ENCODE data around the gene AKT1S1.

AKT1S1 gene

DNA sequence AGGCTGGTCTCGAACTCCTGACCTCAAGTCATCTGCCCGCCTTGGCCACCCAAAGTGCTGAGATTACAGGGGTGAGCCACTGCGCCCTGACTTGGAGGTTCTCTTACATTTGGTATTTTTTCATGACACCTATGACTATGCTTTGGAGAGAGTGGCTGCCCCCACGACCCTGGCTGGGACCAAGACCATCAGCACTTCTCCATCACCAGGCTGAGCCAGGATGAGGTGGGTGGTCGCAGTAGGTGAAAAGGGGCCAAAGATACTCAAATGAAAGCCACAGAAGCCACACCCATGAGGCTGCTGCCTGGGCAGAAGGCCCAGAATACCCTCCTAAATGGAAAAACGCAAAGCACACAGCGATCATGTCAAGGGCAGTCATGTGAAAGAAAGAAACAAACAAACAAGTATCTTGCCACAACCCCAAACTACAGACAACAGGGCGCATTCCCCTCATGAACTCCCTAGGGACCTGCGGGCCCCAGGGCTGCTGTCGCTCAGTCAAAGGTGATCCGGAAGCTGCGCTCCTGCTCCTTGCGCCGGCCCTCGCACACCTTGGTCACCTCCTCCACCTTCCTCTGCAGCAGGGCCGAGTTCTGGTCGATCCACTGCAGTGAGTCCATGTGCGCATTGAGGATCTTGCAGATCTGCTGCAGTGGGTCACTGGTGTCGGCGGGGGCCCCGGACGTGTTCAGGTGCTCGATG, 30.7 kb upstream of the AKT1S1 start:
- no peak for DNase-seq

DNA sequence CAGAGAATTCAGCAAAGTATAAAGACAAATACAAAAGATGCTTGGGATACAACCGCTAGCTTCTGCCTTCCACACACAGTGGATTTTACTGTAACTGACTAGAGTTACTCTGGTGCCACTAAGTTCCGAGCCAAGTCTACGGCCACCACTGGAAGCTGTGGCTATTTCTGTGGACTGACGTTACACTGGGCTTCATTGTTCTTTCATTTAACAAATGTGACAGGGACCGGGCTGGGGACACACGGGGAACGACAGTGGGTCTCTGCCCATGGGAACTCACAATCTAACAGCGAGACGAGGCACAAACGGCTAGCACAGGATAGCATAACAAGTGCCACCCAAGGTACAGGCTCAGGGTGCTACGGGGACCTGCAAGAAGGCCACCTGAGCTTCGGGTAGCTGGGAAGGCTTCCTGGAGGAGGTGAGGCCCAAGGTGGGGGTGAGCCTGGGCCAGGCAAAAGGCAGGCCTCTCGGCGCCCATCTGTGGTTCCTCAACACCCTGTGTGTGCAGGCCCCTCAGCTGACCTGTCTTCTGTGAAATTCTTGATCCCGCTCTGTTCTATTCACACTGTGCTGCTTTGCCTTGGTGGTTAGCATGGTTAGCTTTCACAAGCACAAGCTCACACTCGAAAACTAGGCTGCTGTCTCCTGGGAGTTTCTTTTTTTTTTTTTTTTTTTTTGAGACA, 29.9 kb upstream of the AKT1S1 start:
- DNase-seq, result no peak

DNA sequence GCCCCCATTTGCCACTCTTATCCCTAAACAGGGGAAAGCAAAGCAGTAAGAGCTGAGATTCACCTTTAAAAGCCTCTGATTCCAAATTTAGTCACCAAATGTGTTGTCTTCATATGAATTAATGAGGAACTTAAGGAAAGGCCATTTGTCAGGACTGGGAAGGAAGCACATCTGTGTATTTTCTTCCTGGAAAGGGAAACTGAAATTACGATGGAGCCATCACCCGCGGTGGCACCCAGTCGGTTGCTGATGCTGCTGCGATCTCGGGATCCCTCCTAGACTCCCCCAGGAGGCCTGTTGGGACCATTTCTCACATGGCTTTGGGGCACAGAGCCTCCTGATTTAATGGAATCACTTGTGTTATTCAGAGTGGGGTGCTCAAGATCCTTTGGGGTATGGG, 27.0 kb upstream of the AKT1S1 start:
- DNase-seq, result no peak

DNA sequence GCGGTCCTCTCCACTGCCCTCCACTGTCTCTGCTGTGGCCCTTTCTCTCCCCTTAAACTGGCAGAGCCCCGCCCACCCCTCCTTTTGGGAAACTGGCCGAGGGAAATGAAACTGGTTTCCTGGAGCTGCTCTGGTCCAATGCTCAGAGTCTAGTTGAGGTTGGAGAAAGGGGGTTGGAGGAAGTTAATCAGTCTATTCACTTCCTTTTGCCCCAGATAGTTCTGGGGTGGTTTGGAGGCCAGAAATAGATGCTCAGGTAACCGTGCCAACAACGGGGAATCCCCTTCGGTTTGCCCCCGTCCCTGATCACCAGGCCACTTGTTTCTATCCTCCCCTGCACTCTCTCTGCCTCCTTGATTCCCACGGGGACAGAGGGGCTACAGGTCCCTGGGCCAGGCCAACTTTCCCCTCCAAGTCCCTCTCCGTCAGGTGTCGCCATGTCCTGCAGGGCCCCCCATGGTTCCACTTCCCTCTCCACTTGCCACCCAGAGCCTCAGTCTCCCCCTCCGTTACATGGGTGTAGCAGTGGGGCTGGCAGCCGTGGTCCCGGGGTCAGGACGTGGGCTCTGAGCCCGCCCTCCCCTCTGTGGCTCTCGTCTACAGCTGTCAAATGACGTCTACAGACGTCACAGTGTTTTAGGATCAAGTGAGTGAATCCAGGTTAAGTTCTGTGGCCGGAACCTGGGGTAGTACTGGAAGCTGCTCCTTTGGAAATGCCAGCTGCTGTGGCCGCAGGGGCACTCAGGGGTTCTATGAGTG, 19.9 kb upstream of the AKT1S1 start, which contains the start of gene IL4I1:
Gene IL4I1, minus strand, starts transcription at position 25 of the 759 bp plus-strand sequence. CDS start 727 bp downstream, outside the sequence.
- no peak for DNase-seq

DNA sequence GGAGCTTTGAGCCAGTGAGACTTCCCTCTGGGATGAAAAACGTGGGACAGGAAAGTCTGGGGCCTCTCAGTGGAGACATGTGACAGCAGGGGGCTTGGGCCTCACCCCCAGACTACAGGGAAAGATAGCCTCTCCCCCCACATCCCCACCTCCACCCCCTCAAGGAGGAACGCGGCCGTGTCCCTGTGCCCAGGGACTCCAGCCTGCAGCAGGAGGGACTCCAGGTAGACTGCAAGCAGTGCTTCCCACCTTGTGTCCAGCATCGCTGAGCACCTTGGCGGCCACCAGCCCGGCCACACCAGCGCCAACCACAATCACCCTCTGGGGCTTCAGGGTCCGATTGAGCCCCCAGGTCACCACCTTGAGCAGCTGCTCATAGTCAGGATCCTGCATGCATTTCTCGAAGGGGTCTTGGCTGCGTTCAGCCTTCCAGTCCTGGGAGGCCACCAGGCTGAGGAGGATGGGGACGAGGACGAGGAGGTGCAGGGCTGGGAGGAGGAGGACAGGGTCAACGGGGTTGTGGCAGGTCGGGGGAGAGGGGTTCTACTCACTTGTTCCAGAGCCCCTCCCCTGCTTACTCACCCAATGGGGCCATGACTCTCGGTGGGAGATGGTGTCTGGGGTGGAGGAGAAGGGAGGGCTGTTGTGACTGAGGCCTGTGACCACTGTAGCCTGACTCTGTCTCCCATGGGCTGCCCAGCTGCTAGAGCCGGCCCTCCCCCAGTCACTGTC, 18.6 kb upstream of the AKT1S1 start:
- no peak for DNase-seq

DNA sequence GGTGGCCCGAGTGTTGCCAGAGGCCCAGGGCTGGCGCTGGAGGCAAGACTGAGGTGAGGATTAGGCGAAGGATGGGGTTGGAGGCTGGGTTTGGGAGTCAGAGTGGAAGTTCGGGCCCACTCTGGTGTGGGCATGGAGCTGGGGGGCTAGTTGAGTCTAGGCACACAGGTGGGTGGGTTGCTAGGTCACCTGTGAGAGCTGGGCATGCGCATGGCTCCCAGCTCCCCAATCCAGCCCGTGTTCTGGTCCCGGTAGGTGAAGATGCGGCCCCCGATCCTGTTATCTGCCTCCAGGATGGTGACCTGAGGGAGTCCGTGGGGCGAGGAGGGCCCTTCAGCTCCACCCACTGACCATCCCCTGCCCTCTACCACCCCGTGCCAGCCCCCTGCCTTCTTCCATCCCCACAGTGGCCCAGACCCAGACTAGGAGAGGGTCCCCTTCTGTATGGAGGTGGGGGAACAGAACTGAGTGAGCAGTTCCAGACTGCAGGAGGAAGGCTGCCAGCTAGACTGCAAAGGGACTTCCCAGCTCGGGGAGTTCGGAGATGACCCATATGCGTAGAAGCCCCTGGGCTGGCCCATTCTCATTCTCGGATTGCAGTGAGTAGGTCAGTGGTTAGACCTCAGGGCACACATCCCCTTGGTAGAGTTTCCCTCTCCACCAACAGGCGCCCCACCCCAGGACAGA, 17.9 kb upstream of the AKT1S1 start:
- no peak for DNase-seq

DNA sequence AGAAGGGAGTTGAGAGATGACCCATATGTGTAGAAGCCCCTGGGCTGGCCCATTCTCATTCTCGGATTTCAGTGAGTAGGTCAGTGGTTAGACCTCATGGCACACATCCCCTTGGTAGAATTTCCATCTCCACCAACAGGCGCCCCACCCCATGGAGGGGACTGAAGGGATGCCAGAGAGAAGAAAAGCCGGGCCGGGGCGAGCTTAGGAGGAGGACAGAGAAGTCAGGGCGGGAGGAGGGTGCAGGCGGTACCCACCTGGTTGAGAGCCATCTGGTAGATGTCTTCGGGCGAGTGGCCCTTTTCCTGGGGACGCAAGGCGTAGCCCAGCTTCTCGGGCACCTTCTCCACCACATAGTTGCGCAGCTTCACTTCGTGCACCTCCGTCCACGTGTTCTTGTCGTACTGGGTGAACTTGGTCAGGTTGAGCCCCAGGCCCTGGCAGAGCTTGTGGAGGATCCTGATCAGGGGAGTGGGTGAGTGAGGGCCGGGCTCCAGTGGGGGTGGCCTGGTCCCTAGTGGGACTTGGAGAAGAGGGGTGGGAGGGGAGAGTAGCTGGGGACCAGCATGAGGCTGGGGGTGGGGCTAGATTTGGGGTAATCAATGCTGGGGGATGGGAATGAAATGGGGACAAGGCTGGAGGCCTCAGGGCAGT, 17.0 kb upstream of the AKT1S1 start:
- DNase-seq, result no peak

DNA sequence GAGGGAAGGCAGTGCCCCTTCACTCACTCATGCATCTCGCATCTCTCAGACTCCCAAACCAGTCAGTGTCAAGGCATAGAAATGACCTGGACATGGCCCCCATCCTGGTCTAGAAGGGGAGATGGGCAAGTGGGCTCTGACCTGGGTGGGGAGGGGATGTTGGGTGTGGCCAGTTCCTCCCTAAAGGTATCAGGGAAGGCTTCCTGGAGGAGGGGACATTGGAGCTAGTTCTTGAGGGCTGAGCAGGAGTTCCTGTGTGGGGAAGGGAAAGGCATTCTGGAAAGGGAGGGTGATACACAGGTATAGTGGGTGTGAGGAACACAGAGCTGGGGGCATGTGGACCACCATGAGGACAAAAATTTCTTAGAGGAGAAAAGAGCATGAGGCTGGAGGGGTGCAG, 15.6 kb upstream of the AKT1S1 start:
- DNase-seq, result no peak

DNA sequence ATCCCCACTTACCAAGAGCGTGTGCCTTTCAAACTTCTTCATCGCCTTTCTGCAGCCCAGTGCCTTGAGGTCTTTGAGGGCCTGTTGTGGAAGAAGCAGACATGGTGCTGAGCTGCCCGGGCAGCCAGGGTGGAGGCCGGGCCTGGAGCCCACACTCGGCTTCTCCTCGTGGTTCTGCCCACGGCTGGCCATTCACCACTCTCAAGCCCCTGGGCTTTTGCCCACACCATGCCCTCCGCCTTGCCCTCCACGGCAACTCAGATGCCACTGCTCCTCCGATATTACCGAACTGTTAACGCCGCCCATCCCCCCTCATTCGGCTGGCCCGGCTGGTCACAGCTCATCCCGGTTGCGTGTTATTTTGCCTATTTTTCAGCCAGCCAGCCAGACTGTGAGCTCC, 14.2 kb upstream of the AKT1S1 start:
- no peak for DNase-seq

DNA sequence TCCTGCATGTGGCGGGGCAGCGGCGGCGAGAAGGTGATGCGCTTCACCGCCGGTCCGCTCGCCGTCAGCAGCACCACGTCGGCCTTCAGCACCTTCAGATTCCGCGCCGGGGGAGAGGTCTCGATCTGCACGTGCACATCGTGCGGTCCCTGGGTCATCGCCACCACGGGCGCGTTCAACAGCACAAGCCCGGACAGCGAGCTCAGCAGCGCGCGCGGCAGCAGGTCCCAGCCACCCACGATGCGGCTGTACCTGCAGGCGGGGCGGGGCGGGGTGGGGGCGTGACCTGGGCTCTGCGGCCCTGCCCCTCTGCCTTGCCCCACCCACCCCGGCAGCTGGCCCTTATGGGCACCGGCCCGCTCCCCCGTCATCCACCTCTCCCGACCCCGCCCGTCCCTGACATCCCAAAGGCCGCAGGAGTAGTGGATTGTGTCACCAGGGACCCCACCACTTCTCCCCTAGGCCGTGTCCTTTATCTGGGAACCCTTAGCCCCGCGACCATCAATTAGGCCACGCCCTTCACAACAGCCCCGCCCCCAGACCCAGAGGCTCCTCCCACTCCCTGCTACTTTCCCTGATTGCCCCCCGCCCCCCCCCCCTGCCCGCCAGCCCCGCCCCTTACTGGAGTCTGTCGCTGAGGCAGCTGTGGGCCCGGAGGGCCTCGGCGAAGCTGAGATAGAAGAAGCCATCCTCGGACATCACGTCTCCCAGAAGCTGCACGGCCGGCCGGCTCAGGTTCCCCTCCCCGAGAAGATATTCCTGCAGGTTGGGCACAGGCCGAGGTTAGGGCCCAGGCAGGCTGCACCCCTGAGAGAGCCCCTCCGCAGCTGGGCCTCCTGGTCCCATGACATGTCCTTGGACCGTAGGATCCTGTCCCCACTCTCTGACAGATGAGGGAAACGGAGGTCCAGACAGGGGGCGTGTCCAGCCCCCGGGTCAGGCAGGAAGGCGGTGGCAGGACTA, 13.5 kb upstream of the AKT1S1 start:
- peak; percentile 13 for DNase-seq

DNA sequence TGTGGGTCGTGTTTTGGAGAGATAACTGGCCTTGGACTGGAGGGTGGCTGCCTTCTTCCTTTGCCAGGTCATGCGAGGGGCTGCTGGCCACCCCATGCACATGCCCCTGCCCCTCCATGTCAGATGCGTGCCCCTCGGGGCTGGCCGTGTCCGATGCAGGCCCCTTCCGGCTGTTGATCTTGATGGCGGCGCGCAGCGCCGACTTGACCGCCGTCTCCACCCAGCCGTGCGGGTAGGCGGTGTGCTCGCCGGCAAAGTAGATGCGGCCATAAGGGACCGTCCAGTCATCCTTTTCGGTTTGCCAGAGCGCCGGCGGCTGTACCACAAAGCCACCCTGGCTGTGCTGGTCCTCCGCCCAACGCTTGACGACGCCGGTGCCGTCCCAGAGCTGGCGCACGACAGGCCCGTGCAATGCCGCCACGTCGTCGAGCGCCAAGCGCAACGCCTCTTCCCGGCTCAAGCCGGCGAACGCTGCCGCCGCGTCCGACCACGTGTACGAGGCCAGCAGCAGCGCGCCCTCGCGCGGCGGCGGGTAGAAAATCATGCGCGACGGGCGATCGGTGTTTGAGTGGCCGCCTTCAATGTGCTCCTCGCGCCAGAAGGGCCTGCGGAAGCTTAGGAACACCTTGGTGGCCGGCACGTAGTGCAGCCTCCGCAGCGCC, 12.7 kb upstream of the AKT1S1 start:
- peak; percentile 74 for DNase-seq

DNA sequence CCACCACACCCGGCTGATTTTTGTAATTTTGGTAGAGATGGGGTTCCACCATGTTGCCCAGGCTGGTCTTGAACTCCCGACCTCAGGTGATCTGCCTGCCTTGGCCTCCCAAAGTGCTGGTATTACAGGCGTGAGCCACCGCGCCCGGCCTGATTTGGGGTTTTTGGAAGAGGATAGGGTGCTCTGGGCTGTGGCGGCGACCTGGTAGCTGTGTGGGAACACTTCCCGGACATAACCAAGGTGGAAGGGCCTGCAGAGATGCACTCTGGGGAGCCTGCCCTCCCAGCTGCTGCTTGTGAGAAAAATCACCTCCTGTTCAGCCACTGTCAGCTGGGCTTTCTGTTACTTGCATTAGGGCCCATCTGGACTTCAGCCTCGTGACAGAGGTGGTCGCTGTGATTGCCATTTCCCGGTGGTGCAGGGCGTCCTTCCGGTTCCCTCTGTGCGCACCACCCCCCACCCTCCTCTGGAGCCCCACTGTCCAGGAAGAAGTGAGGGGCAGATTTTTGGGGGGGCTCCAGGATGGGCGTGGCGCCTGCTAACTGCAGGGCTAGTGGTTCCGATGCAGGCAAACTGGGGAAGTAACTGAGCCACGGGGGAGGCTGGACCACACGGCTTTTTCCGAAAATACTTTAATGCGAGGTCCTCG, 12.0 kb upstream of the AKT1S1 start:
- no peak for DNase-seq

DNA sequence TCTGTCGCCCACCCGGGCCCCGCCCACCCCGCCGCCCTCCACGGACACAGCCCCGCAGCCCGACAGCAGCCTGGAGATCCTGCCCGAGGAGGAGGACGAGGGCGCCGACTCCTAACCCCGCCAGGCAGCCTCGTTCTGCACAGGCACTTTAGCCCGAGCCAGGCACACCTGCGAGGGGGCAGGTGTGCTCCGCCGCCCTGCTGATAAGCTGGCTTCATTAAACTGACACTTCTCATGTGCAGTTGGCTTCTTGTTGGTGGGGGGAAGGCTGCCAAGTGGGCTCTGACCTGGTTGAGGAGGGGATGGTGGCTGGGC, 11.3 kb upstream of the AKT1S1 start:
- no peak for DNase-seq

DNA sequence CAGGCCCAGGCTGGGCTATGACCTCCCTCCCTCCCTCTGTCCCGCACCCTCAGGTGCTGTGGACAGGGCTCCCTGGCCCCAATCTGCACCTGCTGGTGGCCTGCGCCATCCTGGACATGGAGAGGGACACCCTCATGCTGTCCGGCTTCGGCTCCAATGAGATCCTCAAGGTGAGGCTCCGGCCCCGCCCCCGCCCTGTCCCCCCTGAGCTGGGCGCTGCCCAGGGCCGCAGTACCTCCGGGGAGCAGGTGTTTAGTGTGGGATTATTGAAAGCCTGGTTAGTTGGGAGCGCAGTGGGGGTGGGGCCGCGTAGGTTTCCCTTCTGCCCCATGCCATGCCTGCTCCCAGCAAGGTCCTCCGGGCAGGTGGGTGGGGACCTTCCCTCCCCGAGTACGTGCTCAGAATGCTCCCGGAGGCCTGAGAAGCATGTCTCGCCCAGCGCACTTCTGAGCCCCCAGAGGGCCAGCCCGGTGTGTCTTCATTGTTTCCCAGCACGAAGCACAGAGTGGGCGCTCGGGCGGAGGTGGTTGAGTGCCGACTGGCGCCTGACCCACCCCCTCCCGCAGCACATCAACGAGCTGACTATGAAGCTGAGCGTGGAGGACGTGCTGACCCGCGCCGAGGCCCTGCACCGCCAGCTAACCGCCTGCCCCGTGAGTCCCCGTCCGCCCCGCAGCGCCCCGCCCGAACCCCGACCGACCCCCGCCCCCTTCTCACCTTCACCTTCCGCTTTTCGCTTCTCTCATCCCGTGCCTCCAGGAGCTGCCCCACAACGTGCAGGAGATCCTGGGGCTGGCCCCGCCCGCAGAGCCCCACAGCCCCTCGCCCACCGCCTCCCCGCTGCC, 10.7 kb upstream of the AKT1S1 start:
- no peak for DNase-seq

DNA sequence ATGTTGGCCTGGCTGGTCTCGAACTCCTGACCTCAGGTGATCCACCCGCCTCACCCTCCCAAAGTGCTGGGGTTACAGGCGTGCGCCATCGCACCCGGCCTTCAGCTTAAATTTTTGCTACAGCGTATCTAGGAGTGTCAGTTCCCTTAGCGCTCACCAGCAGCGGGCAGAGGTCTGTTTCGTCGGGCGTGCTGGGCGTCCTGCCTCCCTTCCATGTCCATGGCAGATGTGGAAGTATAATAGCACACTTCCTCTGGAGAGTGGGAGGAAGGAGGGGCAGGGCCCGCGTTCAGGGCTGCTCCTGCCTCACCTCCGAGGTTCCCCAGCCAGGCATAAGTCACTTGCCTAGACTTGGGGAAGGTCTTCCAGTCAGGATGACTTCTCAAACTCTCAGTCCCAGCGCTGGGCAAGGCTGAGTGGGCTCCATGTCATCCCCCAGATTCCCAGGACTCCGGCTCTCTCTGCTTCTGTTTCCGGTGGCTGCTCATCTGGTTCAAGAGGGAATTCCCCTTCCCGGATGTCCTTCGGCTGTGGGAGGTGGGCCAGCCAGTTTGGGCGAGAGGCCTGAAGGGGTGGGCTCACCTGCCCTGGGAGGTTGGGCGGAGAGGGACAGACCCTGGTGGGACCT, 10.0 kb upstream of the AKT1S1 start:
- DNase-seq, result no peak

DNA sequence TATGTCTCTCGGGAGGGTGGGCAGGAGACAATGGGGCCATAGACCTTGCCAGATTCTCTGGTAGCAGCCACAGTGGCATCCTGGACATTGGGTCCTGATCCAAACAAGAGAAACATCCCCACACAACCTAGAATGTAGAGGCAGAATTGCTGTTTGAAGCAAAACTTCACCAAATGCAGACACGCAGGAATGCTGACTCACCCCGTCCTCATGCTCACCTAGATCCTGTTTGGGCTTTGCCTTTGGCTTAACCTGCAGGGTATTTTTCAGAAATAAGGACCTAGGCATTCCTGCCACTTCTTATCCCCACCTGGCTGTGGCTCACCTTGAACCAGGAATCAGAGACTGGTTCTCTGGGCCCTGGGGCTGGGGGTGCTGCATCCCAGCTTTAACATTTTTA, 7.6 kb upstream of the AKT1S1 start:
- DNase-seq, result no peak

DNA sequence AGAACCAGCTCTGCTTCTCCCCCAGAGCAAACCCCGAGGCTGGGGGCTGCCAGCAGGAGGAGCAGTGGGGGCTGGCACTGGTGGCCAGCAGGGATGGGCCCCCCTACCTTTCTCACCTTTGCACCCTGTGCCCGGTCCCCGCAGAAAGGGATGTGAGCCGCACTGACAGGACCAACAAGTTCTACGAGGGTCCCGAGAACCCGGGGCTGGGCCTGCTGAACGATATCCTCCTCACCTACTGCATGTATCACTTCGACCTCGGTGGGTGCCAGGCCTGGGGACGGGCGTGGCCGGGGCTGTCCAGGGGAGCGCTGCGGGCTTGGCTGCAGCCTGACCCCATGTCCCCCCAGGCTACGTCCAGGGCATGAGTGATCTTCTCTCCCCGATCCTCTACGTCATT, 7.0 kb upstream of the AKT1S1 start:
- DNase-seq, result no peak

DNA sequence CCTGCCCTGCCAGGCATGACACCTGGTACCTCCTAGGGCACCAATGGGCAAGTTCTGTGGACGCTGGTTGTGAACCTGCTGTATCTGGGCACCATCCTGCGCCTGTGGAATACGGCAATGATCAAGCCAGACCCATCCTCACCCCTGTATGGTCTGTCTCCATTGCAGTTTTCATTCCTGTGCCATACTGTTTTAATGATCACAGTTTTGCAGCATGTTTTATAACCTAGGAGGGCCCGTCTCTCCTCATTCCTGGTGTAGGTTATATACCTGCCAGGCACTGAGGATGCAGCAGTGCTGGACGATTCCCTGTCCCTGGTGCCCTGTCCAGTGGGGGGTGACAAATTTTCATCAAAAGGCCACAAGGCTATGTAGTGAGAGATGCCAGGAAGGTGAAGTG, 5.9 kb upstream of the AKT1S1 start:
- DNase-seq, result no peak
